CD1c-positive myeloid dendritic cell (primary cell): ENCODE results near the gene HERC2.
"Not testable (repeated sequence)": the region's sequence is repeated elsewhere in the genome, so short reads cannot be mapped to it uniquely, and the experiment has no call there.

Experiments
- DNase-seq: peaks from one replicate; pipeline ENCODE4 v3.0.0-alpha.2; 2016; ENCODE audit errors: extremely low spot score

HERC2 gene

GRCh38 chr15:28273873-28274610 lies 47.9 kb downstream of the HERC2 start:
- DNase-seq = no peak

- DNase-seq = no peak
Observed at GRCh38 chr15:28273468-28273867, 48.5 kb downstream of the HERC2 start.

DNA sequence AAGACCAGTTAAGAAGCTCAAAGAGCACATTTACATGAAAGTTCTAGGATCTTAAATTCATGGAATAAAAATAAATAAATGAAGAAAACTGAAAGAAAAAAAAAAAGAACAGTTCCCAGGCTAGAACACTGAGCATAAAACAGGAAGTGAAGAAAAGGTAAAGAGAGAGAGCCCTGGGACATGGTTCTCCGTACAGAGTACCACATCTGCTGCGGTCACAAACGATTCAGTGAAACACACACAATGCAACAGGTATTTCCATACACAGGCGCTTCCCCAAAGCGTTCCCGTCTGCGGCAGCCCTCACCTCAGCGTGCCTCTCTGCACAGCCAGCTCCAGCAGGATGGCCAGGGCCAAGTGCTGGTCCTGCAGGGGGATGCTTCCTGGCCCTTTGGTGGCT lies 49.4 kb downstream of the HERC2 start:
- no peak for DNase-seq

DNA sequence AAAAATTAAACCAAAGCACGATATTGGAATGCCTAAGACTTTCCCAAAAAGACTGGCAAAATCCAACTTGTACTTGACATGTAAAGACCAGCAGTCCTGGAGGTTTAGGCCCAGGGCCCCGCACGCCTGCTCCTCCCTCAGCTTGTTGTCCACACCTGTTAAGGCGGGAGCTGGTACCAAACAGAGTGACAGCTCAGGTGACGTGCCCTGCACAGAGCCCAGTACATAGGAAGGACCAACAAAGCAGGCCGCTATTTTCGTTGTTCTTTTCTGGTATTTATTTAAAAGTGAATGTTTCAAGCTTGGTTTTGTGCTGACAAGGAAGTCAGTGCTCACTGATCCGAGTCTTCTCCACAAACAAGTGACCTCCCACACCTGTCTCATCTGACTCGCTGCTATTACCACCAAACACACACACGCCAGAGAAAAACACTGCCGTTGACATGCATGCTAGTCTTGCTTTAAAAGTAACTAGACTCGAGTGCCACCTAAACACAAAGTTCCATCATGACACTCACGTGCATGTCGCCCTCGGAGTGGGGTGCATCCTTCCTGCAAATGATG lies 50.2 kb downstream of the HERC2 start:
- DNase-seq = no peak

GRCh38 chr15:28269097-28269496 lies 52.9 kb downstream of the HERC2 start:
- DNase-seq = no peak

DNA sequence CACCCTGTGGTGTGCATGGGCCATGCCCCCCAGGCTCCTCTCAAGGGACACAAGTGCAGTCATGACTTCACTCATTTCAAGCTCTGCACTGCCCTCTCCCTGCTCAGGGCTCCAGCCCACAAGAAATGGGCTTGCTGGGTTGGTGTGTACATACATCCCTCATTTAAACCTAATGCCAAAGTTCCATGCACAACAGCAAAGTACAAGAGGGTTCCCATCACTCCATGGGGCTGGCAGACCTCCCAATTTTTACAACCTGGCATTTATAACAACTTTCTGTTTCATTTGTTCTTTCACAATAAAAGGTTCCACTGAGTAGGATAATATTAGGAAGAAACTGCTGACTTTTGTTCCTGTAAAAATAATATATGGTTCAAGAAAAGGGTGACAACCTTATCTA lies 54.3 kb downstream of the HERC2 start:
- no peak for DNase-seq

DNA sequence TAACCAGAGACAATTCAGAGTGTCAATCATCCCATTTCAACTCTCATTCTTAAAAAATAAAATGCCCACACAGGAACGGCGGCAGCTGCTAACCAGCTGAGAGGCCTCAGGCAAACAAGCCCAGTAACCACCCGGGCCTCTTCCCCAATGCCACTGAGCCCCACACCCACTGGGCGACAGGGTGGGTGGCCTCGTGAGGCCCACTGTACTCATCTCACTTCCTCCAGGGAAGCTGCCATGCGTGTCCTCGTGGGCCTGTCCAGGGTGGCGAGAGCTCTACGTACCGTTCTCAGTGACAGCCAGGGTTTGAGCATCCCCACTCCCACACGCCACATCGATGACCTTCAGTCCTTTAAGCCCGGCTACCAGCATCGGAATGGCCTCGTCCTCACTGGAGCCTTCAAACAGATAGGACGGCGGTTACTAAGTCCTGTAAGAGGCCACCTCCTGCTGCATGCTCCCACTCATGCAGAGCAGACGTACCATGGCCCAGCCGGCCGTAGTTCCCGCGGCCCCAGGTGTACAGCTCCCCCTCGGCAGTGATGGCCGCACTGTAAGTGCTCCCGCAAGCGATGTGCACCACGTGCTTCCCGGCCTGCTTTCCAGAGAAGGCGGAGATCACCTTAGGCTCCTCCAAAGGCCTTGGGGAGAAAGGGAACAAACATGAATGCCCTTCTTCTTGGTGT lies 56.5 kb downstream of the HERC2 start:
- DNase-seq = no peak

- DNase-seq = no peak
Observed at GRCh38 chr15:28264166-28264565, 57.8 kb downstream of the HERC2 start.

DNA sequence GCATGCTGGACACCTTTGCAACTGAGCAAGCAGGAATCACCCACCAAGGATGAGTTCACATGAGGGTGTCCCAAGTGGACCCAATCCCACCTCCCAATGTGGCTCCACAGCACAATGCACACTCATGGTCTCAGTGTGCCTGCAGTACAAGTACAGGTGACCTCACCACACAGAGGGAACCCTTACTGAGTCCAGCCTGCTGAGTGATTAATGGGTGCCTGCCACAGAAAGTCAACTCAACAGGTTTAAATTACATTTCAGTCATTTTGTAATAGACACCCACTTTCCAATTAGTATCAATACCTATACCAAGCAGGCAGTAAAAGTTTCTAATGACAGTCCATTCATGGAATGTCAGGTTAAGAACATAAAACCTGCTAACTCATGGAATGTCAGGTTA lies 59.5 kb downstream of the HERC2 start:
- DNase-seq = no peak

- DNase-seq = no peak
Observed at GRCh38 chr15:28260722-28261121, 61.3 kb downstream of the HERC2 start.

DNA sequence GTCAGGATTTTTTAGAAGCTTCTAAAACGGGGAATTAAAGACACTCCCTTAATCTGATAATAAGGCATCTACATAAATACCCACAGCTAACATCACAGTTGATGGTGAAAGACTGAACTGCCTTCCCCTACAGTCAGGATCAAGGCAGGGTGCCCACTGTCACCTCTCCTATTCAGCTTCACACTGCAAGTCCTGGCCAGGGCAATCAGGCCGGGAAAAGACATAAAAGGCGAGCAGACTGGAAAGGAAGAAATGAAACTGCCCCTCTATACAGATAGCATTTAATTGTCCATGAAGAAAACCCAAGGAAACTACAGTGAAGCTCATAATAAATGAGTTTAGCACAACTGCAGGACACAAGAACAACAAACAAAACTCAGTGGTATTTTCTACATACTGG lies 61.7 kb downstream of the HERC2 start:
- no peak for DNase-seq

- no peak for DNase-seq
Observed at GRCh38 chr15:28255965-28256364, 66.0 kb downstream of the HERC2 start.

DNA sequence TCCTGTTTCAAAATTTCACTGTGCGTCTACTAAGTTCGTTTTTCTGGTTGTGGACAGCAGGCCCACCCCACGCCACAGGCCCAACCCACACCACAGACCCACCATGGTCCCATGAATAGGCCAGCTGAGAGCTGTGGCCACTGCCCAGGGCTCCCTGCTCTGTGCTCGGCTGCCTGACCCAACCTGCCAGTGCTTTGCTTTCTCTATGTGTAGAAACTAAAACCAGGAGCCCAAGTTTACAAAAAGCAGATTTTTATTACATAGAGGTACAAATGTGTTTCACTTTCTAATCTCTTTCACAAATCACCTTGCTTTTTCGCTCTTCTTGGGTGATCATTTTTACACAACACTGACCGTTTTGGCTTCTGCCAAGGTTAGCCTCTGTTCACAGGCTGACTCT lies 69.1 kb downstream of the HERC2 start:
- no peak for DNase-seq

DNA sequence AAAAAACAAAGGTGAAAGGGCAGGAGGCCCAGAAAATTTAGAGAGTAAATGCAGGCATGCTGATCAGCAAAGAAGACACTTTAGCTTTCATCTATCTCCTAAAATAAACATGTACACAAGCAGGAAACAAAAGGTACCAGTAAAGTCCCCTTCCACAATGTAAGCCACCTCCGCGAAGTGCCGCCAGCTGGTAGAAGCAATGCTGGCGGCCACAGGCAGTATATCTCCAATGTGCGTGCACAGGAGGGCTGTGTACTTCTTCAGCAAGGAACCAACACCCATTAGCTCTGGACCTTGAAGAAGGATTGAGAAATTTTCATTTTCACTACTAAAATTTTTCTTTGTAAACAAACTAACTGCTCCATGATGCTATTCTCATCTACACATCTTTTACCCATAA lies 75.4 kb downstream of the HERC2 start:
- no peak for DNase-seq

DNA sequence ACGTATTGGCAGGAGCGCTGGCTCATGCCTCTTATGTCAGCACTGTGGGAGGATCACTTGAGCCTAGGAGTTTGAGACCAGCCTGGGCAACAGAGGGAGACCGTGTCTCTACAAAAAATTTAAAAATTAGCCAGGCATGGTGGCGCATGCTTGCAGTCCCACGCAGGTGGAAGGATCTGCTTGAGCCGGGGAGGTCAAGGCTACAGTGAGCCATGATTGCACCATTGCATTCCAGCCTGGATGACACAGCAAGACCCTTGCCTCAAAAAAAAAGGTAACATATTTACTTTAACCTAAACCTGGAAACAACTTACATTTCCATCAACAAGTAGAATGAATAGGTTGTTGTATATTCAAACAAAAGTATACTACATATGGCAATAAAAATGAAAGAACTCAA lies 78.1 kb downstream of the HERC2 start:
- DNase-seq = no peak

GRCh38 chr15:28243399-28243798 lies 78.6 kb downstream of the HERC2 start:
- no peak for DNase-seq

DNA sequence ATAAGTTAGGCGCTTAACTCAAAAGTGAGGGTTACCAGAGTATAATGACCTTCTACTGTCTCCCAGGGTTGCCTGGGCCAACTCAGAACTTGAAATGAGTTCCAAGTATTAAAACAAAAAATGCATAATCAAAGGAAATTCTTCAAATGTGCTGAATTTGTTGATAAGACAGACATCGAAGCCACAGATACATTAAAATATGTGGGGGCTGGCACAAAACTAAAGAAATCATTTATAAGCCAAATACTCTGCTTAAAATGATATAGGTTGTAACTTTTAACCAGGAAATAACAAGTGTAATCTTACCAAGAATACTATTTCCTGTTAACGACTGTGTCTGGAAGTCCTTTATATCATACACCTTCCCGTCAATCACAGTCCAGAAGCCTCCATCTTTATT lies 83.7 kb downstream of the HERC2 start:
- not testable (repeated sequence) for DNase-seq

- not testable (repeated sequence) for DNase-seq
Observed at GRCh38 chr15:28231743-28232142, 90.2 kb downstream of the HERC2 start.

DNA sequence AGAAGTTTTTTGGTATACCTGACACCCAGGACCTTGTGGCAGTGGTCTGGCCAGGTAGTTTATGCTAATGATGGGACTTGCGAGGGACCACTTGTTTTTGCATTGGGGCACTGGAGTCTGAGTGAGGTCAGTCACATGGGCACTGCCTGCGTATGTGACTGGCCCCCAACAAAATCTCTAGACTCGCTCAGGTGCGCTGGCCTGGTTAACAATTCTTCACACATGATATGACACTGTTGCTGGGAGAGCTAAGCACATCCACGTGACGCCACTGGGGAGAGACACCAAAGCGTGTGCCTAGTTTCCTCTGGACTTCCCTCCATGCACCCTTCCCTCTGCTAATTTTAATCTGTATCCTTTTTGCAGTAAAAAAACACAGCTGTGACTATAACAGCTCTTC lies 90.6 kb downstream of the HERC2 start:
- not testable (repeated sequence) for DNase-seq

GRCh38 chr15:28228990-28229640 lies 92.9 kb downstream of the HERC2 start:
- not testable (repeated sequence) for DNase-seq

DNA sequence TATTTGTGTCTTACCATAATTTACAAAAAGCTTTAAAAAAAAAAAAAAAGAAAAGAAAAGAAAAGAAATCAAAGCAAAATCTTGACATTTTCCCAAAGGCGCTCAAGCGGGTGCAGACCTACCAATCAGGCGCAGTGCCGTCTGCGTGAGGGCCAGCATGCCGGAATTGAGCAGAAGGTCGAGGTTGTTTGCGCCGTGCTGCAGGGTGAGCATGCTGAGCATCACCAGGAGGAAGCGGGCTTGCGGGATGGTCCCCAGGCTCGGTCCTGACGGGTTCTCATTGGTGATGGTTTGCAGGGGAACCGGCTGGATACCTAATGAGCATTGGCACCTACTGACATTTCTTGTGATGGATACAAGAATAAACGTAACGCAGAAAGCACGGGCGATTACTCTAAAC lies 93.9 kb downstream of the HERC2 start:
- no peak for DNase-seq

GRCh38 chr15:28227303-28227702 lies 94.7 kb downstream of the HERC2 start:
- not testable (repeated sequence) for DNase-seq

- not testable (repeated sequence) for DNase-seq
Observed at GRCh38 chr15:28222612-28223011, 99.4 kb downstream of the HERC2 start.
